Esophagus (tissue), 2 donors: ENCODE data around the gene CALML3. TPM values are rescaled to one million over a fixed set of nuclear protein-coding genes. Genes with fewer than 3 reads are reported as not detected.

Experiments
- H3K27ac ChIP-seq, 2 donors: one replicate each; pipeline ENCODE4 v1.5.1; 2013; ENCODE audit warnings: low read depth in 2 of 2, mild to moderate bottlenecking in 2 of 2, inconsistent platforms in 1 of 2, low read length in 1 of 2, moderate library complexity in 1 of 2
- H3K27me3 ChIP-seq, 2 donors: one replicate each; pipeline ENCODE4 v1.6.1; 2013; ENCODE audit warnings: low read length in 2 of 2, control low read depth in 1 of 2, mild to moderate bottlenecking in 1 of 2; ENCODE audit not compliant: insufficient read depth in 2 of 2, control insufficient read depth in 1 of 2
- H3K36me3 ChIP-seq, 2 donors: one replicate each; pipeline ENCODE4 v1.6.1; 2013; ENCODE audit warnings: low read length in 1 of 2; ENCODE audit not compliant: control insufficient read depth in 2 of 2, insufficient read depth in 2 of 2
- H3K4me1 ChIP-seq, 2 donors: one replicate each; pipeline ENCODE4 v1.6.1; 2013; ENCODE audit warnings: low read length in 1 of 2; ENCODE audit not compliant: control insufficient read depth in 2 of 2, insufficient read depth in 2 of 2
- H3K4me3 ChIP-seq, 2 donors: one replicate each; pipeline ENCODE4 v1.5.1; 2013; ENCODE audit warnings: low read length in 2 of 2, mild to moderate bottlenecking in 2 of 2, low read depth in 1 of 2, moderate library complexity in 1 of 2
- H3K9me3 ChIP-seq, 2 donors: one replicate each; pipeline ENCODE4 v1.6.1; 2013; ENCODE audit warnings: mild to moderate bottlenecking in 2 of 2, low read depth in 1 of 2, low read length in 1 of 2, moderate library complexity in 1 of 2; ENCODE audit not compliant: control insufficient read depth in 2 of 2, insufficient read depth in 1 of 2
- WGBS, 2 donors: extraction: QIAGEN DNeasy Blood & Tissue Kit; methylation state at CpG; one replicate each; pipeline ENCODE4 v1.1.7; 2013; 5-methylcytosine and 5-hydroxymethylcytosine counted together
- polyA plus RNA-seq, 2 donors: library from polyadenylated mRNA; stranded (reverse); fragments of 200-250 nt; gene quantifications; one replicate each; pipeline ENCODE4 v1.2.3, GENCODE V29; 2013
- donor health status: healthy with polysubstance abuse.
- donor health status: Bipolar disorder and iron deficiency.

The CALML3 gene
- polyA plus RNA-seq, 2 donors, result 224 to 330 TPM

GRCh38 chr10:5491477-5491876 is 33.3 kb upstream of the CALML3 start:
- peaks cover 0 to 5% of the 10 kb centered on the region in 2 donors for H3K4me1 ChIP-seq
- WGBS, 2 donors, result 90 to 92% methylated on average over 7 of the region's 7 CpGs
- no peak overlapping the region for H3K27ac ChIP-seq
- no peaks in the 10 kb centered on the region for H3K27me3 ChIP-seq
- H3K9me3 ChIP-seq, result peaks cover 0 to 7% of the 10 kb centered on the region in 2 donors
- H3K36me3 ChIP-seq, result no peaks in the 10 kb centered on the region
- H3K4me3 ChIP-seq, result no peak overlapping the region

- peaks cover 0 to 7% of the 10 kb centered on the region in 2 donors for H3K4me1 ChIP-seq
- WGBS, 2 donors, result 94 to 96% methylated on average over 4 of the region's 4 CpGs
- no peak overlapping the region for H3K4me3 ChIP-seq
- H3K36me3 ChIP-seq, result no peaks in the 10 kb centered on the region
- H3K9me3 ChIP-seq, result peaks cover 0 to 7% of the 10 kb centered on the region in 2 donors
- H3K27me3 ChIP-seq, result no peaks in the 10 kb centered on the region
- no peak overlapping the region for H3K27ac ChIP-seq
These were observed 32.4 kb upstream of the CALML3 start for GRCh38 chr10:5492322-5492855.

GRCh38 chr10:5492929-5493576 is 31.7 kb upstream of the CALML3 start:
- H3K9me3 ChIP-seq, result peaks cover 0 to 7% of the 10 kb centered on the region in 2 donors
- H3K27me3 ChIP-seq, result no peaks in the 10 kb centered on the region
- no peak overlapping the region for H3K4me3 ChIP-seq
- H3K36me3 ChIP-seq, result no peaks in the 10 kb centered on the region
- 93 to 96% methylated on average over 13 of the region's 13 CpGs for WGBS, 2 donors
- peaks cover 0 to 10% of the 10 kb centered on the region in 2 donors for H3K4me1 ChIP-seq
- H3K27ac ChIP-seq, result no peak overlapping the region

- H3K4me1 ChIP-seq, result peaks cover 0 to 13% of the 10 kb centered on the region in 2 donors
- peaks cover 0 to 7% of the 10 kb centered on the region in 2 donors for H3K9me3 ChIP-seq
- H3K27ac ChIP-seq, result no peak overlapping the region
- H3K27me3 ChIP-seq, result no peaks in the 10 kb centered on the region
- WGBS, 2 donors, result 45 to 52% methylated on average over 3 of the region's 3 CpGs
- H3K36me3 ChIP-seq, result no peaks in the 10 kb centered on the region
- no peak overlapping the region for H3K4me3 ChIP-seq
These were observed 31.1 kb upstream of the CALML3 start for GRCh38 chr10:5493691-5494090.

- Histone ChIP-seq H3K4me1 (peaks cover 8 to 21% of the 10 kb centered on the region in 2 donors), H3K9me3 (peaks cover 0 to 7% of the 10 kb centered on the region in 2 donors), H3K27ac (no peak overlapping the region), H3K27me3 (no peaks in the 10 kb centered on the region), H3K36me3 (no peaks in the 10 kb centered on the region), H3K4me3 (no peak overlapping the region)
- WGBS, 2 donors, result 85 to 87% methylated on average over 8 of the region's 8 CpGs
These were observed 30.1 kb upstream of the CALML3 start for GRCh38 chr10:5494611-5495010.

GRCh38 chr10:5496261-5497250 is 28.2 kb upstream of the CALML3 start:
- H3K4me1 ChIP-seq, result peaks cover 11 to 32% of the 10 kb centered on the region in 2 donors
- H3K27ac ChIP-seq, result no peak overlapping the region
- H3K36me3 ChIP-seq, result no peaks in the 10 kb centered on the region
- no peaks in the 10 kb centered on the region for H3K27me3 ChIP-seq
- peaks cover 0 to 7% of the 10 kb centered on the region in 2 donors for H3K9me3 ChIP-seq
- WGBS, 2 donors, result 85 to 86% methylated on average over 25 of the region's 25 CpGs
- H3K4me3 ChIP-seq, result no peak overlapping the region

- WGBS, 2 donors, result 86 to 90% methylated on average over 6 of the region's 6 CpGs
- Histone ChIP-seq H3K9me3 (peaks cover 0 to 7% of the 10 kb centered on the region in 2 donors), H3K36me3 (no peaks in the 10 kb centered on the region), H3K4me3 (no peak overlapping the region), H3K27me3 (no peaks in the 10 kb centered on the region), H3K27ac (no peak overlapping the region), H3K4me1 (peaks cover 11 to 36% of the 10 kb centered on the region in 2 donors)
These were observed 27.5 kb upstream of the CALML3 start for GRCh38 chr10:5497289-5497688.

GRCh38 chr10:5497948-5498730 is 26.6 kb upstream of the CALML3 start:
- Histone ChIP-seq H3K27me3 (no peaks in the 10 kb centered on the region), H3K27ac (no peak overlapping the region), H3K9me3 (no peaks in the 10 kb centered on the region), H3K36me3 (no peaks in the 10 kb centered on the region), H3K4me3 (peak overlapping the region in 1 of 2 donors; percentile 13), H3K4me1 (peaks cover 15 to 44% of the 10 kb centered on the region in 2 donors)
- 78 to 86% methylated on average over 19 of the region's 19 CpGs for WGBS, 2 donors
